Activated naive CD4-positive, alpha-beta T cell treated with anti-CD3 and anti-CD28 coated beads, Interleukin-2, amount 50 U/mL, for 16 hours (primary cell): ENCODE results near the gene KCNJ10.
"Not testable (repeated sequence)": the region's sequence is repeated elsewhere in the genome, so short reads cannot be mapped to it uniquely, and the experiment has no call there.

Source experiments
- DNase-seq: peaks from one replicate; pipeline ENCODE4 v3.0.0-alpha.2; 2020

KCNJ10 gene

GRCh38 chr1:160069460-160070231 is at the start of gene KCNJ10:
Gene KCNJ10, minus strand, starts transcription at chr1:160070160. Its CDS starts 27,628 bp downstream, at chr1:160042532.
- DNase-seq: no peak

DNA sequence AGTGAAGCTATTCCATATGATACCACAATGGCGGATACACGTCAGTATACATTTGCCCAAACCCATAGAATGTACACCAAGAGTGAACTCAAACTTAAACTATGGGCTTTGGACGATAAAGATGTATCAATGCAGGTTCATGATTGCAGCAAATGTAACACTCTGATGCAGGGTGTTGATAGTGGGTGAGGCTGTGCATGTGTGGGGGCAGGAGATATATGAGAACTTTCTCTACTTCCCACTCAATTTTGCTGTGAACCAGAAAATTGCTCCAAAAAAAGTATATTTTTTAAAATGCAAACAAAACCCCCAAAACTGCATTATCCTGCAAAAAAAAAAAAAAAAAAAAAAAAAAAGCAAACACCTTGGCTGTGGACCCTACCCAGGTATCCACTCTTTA is 49.0 kb upstream of the KCNJ10 start:
- no peak for DNase-seq

GRCh38 chr1:160117709-160118183 is 47.8 kb upstream of the KCNJ10 start:
- no peak for DNase-seq

DNA sequence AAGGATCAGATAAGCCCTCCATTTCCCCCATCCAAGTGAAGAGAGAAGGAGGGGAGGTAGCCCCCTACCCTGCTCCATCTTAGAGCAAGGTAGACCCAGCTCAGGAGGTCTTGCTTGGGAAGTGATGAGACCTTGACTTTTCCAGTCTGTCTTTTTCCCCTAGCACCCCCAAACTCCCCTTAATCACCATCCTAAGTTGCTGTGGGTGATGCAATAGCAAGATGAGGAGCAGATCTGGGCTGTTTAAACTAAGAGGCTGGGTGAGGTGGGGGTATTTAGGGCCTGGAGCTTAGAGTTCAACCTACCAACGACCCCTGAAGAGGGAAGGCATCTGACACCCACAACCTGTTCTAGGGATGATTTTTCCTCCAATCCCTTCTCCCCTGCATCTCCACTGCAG is 47.3 kb upstream of the KCNJ10 start:
- DNase-seq: no peak

DNA sequence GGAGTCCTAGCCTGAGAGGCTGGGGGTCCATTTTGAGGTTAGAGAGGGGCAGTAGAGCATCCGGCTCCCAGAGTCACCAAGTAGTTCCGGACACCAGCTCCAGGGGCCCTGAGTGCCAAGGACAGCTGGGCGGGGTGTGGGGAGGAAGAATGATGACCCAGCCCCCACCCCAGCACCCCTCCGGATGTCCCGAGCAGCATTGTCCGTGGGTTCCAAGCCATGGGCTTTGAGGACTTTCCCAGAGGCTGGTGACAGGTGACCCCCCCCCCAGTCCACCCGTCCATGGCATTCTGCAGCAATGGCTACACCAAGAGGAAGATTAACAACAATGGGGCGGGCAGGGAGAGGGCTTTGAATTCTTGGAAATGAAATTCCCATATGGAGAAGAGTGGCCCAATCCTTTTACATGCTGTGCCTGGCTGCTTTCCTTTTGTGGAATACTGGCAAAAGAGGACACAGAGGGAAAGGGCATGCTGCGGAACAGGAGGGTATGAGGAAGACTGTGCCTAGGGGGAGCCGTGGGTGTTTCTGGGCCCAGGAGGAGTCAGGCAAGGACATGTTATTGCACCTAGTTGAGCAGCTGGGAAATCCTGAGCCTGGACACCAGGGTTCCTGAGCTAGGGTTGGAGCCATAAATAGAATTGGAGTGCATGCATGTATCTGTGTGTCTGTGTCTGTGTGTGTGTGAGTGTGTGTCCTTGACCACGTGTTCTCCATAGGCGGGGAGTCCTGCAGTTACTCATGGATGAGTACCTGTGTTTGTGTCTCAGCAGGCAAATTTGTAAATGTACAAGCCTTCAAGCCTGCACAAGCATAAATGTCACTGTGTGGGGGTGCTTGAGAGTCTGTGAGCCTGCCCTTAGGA is 46.6 kb upstream of the KCNJ10 start:
- DNase-seq: no peak

GRCh38 chr1:160115545-160116282 is 45.8 kb upstream of the KCNJ10 start, which contains the start of gene ATP1A2:
Gene ATP1A2, plus strand, starts transcription at chr1:160115759. Its CDS starts 103 bp downstream, at chr1:160115862.
- DNase-seq: no peak

DNA sequence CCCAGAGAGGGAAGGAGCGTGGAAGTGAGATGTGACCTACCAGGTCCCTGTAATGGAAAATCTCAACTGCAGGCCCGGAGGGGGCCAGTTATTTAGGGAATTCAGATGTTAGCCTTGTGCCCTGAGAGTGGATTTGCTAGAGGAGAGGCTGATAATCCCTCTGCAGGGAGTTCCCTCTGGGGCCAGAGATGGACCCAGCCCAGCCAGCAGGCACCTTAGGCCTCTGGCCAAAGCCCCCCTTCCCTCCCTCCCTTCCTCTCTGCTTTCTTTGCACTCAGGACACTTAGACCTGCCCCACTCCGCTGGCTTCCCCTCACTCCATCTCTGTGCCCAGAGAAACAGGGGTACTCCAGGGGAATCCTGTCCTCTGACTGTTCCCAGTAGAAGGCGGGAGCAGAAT is 44.1 kb upstream of the KCNJ10 start:
- no peak for DNase-seq

DNA sequence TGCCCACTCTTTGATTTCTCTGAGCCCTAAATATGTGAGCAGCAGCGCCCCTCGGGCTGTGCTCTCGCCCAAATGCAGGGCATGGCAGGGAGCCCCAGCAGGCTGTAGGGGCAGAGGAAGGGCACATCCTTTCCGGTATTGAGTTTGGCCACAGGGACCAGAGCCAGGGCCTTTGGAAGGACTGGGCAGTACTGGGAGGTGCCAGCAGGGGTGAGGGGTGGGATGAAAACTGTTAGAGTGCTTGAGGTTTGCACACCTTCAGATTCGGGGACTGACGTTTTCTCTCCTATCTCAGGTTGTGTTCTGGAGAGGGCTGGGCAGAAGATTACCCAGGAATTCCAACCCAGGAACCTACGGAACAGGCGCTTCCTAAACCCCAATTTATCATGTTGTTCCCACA is 43.4 kb upstream of the KCNJ10 start:
- no peak for DNase-seq

DNA sequence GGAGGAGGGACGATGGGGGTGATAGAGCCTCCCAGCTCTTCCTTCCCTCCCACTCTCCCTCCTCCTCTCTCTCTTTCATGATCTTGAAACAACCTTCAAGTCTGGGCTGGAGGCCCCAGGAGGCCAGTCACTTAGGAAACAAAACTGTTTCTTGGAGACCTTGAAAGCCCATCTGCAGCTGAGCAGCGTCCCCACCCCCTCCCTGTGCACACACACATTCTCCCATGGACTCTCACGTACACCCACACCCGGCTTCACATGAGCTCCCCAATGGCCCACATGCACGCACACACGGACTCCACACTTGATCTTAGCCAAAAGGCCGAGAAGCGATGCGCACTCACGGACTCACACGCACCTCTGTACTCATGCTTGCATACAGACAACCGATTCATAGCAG is 42.4 kb upstream of the KCNJ10 start:
- no peak for DNase-seq

DNA sequence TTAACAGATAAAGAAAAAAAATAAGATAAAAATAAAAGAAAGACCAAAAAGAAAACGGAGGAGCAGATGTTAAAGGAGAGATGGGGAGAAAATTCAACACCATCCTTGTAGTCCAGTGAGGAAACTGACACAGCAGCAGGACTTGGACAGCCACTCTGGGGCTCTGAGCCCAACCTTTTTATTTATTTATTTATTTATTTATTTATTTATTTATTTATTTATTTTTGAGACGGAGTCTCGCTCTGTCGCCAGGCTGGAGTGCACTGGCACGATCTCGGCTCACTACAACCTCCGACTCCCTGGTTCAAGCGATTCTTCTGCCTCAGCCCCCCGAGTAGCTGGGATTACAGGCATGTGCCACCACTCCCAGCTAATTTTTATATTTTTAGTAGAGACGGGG is 41.5 kb upstream of the KCNJ10 start:
- not testable (repeated sequence) for DNase-seq

- DNase-seq: no peak
Measured at GRCh38 chr1:160109686-160110085, 39.7 kb upstream of the KCNJ10 start.

- DNase-seq: peak; percentile 48
Measured at GRCh38 chr1:160108888-160109662, 39.1 kb upstream of the KCNJ10 start.

GRCh38 chr1:160107512-160107911 is 37.6 kb upstream of the KCNJ10 start:
- DNase-seq: no peak

- no peak for DNase-seq
Measured at GRCh38 chr1:160105155-160105554, 35.2 kb upstream of the KCNJ10 start.

- DNase-seq: no peak
Measured at GRCh38 chr1:160104486-160104885, 34.5 kb upstream of the KCNJ10 start.

DNA sequence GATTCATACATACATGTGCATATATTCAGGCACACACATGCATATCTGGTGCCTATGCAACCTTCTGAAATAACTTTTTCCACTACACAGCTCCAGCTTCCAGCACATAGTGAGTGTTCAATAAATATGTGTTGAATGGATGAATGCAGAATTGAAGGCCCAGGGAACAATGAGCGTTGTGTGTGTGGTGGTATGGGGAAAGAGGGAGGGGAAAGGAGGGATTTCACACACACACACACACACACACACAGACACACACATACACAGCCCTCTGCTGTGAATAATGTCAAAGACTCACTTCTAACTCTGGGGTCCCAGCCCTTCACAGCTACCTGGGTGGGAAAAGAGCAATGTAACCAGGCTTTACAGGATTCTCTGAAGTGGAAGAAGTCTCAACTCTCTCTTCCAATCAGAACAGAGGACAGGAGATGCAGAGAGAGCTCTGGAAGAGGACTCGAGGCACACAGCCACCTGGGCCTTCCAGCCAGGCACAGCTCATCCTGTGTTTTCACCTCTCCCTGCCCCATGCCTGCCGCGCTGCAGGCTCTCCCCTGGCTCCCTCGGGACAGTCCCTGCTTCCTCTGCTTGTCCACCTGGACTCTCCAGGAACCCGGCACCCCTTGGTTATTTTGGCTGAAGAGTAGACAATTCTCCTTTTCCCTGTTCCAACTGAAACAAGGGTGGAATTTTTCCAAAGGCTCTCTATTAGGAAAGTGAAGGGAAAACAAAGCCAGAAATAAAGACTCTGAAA is 33.9 kb upstream of the KCNJ10 start:
- no peak for DNase-seq

DNA sequence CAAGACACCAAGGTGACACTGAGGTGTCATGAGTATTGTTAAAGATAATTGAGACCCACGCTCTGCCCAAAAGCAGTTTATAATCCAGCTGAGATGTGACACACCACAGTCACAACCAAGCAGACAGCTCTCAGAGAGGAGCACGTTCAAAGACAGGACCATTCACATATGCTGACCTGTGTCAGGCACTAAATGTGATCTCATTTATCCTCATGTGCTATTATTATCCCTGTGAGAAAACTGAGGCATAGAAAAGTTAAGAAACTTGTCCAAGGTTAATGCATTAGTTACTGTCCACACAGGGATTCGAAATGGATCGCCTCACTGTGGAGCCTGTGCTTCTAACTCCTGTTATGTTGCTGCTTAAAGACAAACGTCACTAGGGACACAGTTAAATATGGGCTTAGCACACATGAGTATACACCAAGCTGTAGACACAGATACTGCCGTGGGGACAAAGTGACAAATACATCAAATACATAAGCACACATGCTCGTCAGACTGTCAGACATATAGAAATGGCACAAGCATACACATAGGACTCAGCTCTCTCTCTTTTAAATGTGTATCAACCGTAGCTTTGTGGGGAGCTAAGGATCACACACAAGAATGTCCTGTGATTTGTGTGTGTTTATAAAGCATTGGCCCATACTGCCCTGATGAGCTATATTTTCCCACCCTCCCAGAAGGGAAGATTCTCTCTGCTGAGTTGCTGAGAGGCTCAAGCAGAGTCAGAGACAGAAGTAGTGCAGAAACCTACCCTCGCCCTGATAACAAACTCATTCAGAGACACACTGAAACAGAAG is 32.0 kb upstream of the KCNJ10 start:
- no peak for DNase-seq

DNA sequence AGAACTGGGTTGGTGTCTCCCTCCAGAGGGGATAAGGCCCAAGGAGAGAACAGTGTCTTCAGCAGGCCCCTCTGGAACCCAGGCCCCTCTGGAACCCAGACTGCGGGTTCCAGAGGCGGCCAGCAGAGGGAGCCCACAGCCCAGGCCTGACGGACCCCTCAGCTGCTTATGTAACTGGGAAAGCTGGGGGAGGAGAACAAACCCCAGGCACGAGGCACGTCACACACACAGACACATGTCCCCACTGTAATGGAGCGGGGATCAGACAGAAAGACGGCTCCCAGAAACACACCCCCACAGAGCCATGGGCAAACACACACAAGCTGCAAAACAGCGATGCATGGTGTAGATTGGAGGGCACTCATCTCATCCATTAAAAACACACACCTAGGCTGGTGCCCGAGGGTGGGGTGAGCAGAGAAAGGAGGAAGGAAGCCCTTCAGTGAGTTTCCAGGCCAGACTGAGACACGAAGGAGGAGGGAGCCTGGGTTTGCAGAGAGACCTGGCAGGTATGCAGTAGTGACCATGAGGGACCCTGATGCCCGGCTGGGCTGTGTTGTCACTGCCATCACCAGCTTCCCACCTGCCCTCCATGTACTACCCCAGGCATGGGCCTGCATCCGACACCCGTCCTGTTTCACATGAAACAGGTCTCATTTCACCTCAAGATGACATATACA is 31.2 kb upstream of the KCNJ10 start:
- peak; percentile 79 for DNase-seq

DNA sequence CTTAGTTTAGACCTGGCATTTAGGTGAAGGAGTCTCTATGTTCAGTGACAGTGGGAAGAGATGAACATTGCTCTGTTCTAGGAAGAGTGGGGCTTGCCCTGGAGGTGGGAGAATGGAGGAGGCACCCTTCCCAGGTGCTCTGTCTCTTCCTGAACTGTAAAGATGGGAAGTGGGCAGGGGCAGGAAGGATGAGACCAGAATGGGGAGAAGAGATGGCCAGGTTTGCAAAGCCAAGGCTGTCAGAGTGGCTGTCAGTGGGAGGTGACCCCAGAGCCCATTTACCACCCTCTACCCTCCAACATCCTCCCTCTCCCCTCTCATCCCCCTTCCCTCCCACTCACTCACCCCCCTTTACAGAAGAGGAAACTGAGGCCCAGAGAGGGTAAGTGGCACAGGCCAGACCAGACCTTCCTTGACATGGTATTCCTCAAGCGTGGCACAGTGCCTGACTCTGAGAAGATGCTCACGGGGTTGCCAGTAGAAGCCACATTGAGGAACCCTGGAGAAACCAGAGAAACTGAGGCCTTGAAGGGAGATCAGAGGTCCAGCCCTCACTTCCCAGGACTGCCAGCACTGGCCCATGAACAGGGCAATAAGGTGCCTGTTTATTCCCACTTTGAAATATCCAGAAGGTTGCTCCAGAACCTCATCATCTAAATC is 29.9 kb upstream of the KCNJ10 start:
- DNase-seq: no peak
